ENCODE results near the gene MIPOL1.

The MIPOL1 gene

GRCh38 chr14:37278636-37279538, 81.2 kb downstream of the MIPOL1 start:
- H3K9ac ChIP-seq (ENCODE audit: low read length), result no peak overlapping the region

GRCh38 chr14:37279818-37280217, 82.1 kb downstream of the MIPOL1 start:
- Histone ChIP-seq H3K27me3 (ENCODE audit: insufficient read depth, low read length) (no peaks in the 10 kb centered on the region), H3K9me3 (ENCODE audit: low read length) (no peaks in the 10 kb centered on the region), H3K36me3 (ENCODE audit: insufficient read depth, low read length) (no peaks in the 10 kb centered on the region), H3K4me2 (ENCODE audit: low read length) (no peak overlapping the region), H3K27ac (ENCODE audit: low read depth, low read length, poor library complexity, severe bottlenecking) (no peak overlapping the region), H3K9ac (ENCODE audit: low read length) (no peak overlapping the region), H3K79me2 (ENCODE audit: insufficient read depth, low read length) (no peaks in the 10 kb centered on the region), H3F3A (ENCODE audit: insufficient read depth, low read length) (no peaks in the 10 kb centered on the region), H4K20me1 (ENCODE audit: insufficient read depth, low read length) (no peaks in the 10 kb centered on the region), H3K4me1 (ENCODE audit: insufficient read depth, low read length, severe bottlenecking) (no peaks in the 10 kb centered on the region), H3K9me2 (ENCODE audit: low read depth, low read length) (no peaks in the 10 kb centered on the region), H2AFZ (ENCODE audit: low read length) (no peak overlapping the region), H3K4me3 (ENCODE audit: low read depth, low read length, poor library complexity, severe bottlenecking) (no peak overlapping the region)
- no peak for TF ChIP-seq CTCF (IDR thresholded peaks at IDR 0.05; ENCODE audit: low read length)
- no peak for TF ChIP-seq EZH2 (IDR thresholded peaks at IDR 0.05; ENCODE audit: borderline replicate concordance, low read length)

More at GRCh38 chr14:37278636-37279538, 81.2 kb downstream of the MIPOL1 start:
- no peak overlapping the region for H3K27ac ChIP-seq (ENCODE audit: low read depth, low read length, poor library complexity, severe bottlenecking)
- H3K4me2 ChIP-seq (ENCODE audit: low read length), result no peak overlapping the region
- no peaks in the 10 kb centered on the region for H3K4me1 ChIP-seq (ENCODE audit: insufficient read depth, low read length, severe bottlenecking)
- H3K4me3 ChIP-seq (ENCODE audit: low read depth, low read length, poor library complexity, severe bottlenecking), result no peak overlapping the region
- TF ChIP-seq EZH2 (IDR thresholded peaks at IDR 0.05; ENCODE audit: borderline replicate concordance, low read length) (no peak), CTCF (IDR thresholded peaks at IDR 0.05; ENCODE audit: low read length) (no peak)
- no peaks in the 10 kb centered on the region for H3K27me3 ChIP-seq (ENCODE audit: insufficient read depth, low read length)
- H2AFZ ChIP-seq (ENCODE audit: low read length), result no peak overlapping the region
- no peaks in the 10 kb centered on the region for H3K36me3 ChIP-seq (ENCODE audit: insufficient read depth, low read length)
- H3F3A ChIP-seq (ENCODE audit: insufficient read depth, low read length), result no peaks in the 10 kb centered on the region
- no peaks in the 10 kb centered on the region for H4K20me1 ChIP-seq (ENCODE audit: insufficient read depth, low read length)
- no peaks in the 10 kb centered on the region for H3K9me3 ChIP-seq (ENCODE audit: low read length)
- no peaks in the 10 kb centered on the region for H3K9me2 ChIP-seq (ENCODE audit: low read depth, low read length)
- H3K79me2 ChIP-seq (ENCODE audit: insufficient read depth, low read length), result no peaks in the 10 kb centered on the region

- no peak overlapping the region for H3K4me3 ChIP-seq (ENCODE audit: low read depth, low read length, poor library complexity, severe bottlenecking)
- H3F3A ChIP-seq (ENCODE audit: insufficient read depth, low read length), result no peaks in the 10 kb centered on the region
- no peaks in the 10 kb centered on the region for H3K36me3 ChIP-seq (ENCODE audit: insufficient read depth, low read length)
- H3K79me2 ChIP-seq (ENCODE audit: insufficient read depth, low read length), result no peaks in the 10 kb centered on the region
- H3K4me1 ChIP-seq (ENCODE audit: insufficient read depth, low read length, severe bottlenecking), result no peaks in the 10 kb centered on the region
- no peak overlapping the region for H3K9ac ChIP-seq (ENCODE audit: low read length)
- no peaks in the 10 kb centered on the region for H3K9me3 ChIP-seq (ENCODE audit: low read length)
- H3K27ac ChIP-seq (ENCODE audit: low read depth, low read length, poor library complexity, severe bottlenecking), result no peak overlapping the region
- no peak overlapping the region for H3K4me2 ChIP-seq (ENCODE audit: low read length)
- H4K20me1 ChIP-seq (ENCODE audit: insufficient read depth, low read length), result no peaks in the 10 kb centered on the region
- no peak for TF ChIP-seq CTCF (IDR thresholded peaks at IDR 0.05; ENCODE audit: low read length)
- TF ChIP-seq EZH2 (IDR thresholded peaks at IDR 0.05; ENCODE audit: borderline replicate concordance, low read length), result no peak
- H3K27me3 ChIP-seq (ENCODE audit: insufficient read depth, low read length), result no peaks in the 10 kb centered on the region
- H3K9me2 ChIP-seq (ENCODE audit: low read depth, low read length), result no peaks in the 10 kb centered on the region
- H2AFZ ChIP-seq (ENCODE audit: low read length), result no peak overlapping the region
Observed at GRCh38 chr14:37284760-37285159, 87.0 kb downstream of the MIPOL1 start.
